HG02970 (cell line): ENCODE data around the gene JADE2.
"Not testable (repeated sequence)": the region's sequence is repeated elsewhere in the genome, so short reads cannot be mapped to it uniquely, and the experiment has no call there.

Source experiments
- ATAC-seq: cut with Tn5 transposase; IDR thresholded peaks from one replicate; pipeline ENCODE4 v1.9.1; 2021; ENCODE audit warnings: mild to moderate bottlenecking, moderate library complexity, moderate number of reproducible peaks; ENCODE audit not compliant: unreplicated experiment, low FRiP score

The JADE2 gene

DNA sequence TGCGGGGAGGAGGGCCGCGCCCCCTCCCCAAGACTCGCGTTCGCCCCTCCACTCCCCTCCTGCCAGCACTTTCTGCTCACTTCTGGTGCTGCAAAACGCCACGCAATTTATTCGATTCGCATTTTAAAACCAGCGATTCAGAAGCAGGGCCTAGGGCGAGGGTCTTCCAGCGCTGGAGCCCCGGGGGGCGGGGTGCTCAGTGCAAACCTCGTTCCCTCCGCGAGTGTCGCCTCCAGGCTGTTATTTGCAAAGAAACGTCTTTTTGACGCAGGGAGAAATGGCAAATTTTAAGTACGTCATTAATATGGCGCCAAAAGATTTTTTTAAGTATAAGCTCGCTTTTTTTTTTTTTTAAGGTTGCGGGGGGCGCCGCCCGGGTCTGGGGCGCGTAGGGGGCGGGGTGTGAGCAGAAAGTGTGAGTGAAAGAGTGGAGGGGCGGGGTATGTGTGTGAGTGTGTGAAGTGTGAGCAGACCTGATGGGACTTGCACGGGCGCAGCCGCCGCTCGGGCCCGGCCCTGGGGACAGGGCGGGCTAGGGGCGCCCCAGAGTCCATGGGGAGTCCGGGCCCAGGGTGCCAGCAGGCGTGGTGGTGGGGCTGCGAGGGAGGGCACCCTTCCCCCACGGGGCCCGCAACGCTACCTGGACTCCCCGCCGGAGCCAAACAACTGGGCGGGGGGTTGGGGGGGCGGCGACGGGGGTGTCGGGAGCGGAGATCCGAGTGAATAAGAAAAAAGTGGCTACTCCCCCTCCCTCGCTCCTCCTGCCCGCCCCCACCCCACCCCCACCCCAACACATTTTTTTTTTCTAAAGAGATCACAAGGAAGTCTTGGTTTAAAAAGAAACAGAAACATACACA lies at the start of gene JADE2:
JADE2 (plus strand) TSS at position 845 of the 857 bp plus-strand sequence. CDS start 10,188 bp downstream, outside the sequence.
- ATAC-seq: peak; percentile 35

DNA sequence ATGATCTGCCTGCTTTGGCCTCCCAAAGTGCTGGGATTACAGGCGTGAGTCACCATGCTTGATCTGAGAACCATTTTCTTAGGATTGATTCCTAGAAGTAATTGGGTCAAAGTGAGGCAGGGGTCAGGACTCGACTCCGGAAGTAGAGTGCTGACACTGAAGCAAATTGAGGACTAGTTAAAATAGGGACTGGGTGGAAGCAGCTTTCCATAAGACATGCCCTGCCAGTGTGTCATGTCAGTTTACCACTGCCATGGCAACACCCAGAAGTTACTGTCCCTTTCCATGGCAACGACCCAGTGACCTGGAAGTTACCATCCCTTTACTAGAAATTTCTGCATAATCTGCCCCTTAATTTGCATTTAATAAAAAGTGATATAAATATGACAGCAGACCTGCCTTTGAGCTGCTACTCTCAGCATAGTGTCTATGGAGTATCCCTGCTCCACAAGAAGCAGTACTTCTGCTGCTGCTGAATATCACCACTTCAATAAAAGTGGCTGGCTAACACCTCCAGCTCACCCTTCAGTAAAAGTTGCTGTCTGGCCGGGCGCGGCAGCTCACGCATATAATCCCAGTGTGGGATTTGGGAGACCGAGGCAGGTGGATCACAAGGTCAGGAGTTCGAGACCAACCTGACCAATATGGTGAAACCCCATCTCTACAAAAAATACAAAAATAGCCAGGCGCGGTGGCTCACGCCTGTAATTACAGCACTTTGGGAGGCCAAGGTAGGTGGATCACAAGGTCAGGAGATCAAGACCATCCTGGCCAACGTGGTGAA lies 47.8 kb upstream of the JADE2 start:
- no peak for ATAC-seq

DNA sequence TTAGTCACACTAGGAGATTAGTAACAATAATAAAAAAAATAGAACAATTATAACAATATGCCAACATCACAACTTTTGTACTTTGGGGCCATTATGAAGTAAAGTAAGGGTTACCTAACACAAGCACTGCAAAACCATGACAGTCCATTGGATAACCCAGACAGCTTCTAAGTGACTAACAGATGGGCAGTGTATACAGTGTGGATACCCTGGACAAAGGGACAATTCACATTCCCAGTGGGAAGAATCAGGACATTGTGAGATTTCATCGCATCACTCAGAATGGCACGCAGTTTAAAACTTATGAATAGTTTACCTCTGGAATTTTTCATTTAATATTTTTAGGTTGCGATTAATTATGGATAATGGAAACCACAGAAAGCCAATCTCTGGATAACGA lies 45.6 kb upstream of the JADE2 start:
- ATAC-seq: no peak

DNA sequence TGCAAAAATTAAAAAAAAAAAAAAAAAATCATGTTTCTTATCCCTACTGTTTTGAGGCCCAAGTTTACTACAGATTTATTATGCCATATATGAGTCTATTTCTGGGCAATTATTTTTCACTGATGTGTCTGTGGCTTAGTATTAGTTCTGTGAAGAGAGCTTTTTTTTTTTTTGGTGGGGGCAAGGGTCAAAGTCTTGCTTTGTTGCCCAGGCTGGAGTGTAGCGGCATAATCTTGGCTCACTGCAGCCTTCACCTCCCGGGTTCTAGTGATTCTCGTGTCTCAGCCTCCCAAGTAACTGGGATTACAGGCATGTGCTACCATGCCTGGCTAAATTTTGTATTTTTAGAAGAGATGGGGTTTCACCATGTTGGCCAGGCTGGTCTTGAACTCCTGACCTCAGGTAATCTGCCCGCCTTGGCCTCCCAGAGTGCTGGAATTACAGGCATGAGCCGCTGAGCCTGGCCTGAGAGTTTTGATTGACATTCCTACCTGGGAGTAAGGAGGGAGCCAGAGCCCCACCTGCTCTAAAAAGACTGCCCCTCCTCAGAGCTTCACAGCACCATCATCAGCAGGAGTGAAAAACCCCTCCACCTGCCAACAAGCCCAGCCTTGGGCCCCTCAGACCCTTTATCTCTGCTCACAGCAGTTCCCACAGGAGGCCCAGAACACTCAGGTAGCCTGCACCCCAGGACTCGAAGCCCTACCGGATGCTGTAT lies 36.1 kb upstream of the JADE2 start:
- no peak for ATAC-seq

DNA sequence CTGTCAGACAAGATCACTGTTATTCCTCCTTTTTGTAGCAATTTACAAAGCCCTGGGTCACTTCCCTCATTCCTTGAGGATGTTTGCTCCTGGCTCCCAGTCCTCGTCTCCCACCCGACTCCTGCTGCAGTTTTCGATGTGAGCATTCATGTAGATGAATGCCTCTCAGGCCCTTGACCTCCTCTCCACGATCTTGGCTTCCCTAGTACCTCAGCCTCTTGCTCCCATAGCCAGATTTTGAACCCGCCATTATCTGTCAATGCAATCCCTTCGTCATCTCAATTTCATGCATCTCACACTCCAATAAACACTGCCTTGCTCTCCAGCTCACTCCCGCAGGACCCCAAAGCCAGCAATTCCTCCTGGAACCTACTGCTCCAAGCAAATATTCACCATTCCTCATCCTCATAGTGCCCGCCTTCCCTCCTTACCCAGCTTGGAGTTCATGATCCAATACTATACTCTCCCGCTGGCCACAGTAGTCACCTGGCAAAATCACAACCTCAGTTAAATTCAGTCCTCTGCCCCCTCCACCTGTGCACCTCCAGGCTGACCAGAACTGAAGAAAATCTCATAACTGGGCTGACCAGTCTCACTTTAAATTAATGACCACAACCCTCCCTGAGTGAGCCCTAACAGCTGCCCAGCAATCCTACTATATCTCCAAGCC lies 35.1 kb upstream of the JADE2 start:
- no peak for ATAC-seq

DNA sequence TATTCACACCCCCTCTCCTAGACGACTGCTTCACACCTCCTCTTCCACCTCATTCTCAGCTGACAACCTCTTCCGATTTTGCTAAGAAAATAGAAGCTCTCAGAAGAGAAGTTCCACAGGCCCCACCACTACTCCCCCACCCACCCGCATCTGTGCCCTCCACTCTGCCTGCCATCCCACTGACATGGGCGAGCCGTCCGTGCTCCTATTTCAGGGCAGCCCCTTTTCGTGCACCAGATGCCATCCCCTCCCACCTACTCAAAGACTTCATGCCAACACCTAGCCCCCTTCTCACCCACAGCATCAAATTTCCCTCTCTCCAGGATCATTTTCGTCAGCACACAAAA lies 34.6 kb upstream of the JADE2 start:
- ATAC-seq: no peak

DNA sequence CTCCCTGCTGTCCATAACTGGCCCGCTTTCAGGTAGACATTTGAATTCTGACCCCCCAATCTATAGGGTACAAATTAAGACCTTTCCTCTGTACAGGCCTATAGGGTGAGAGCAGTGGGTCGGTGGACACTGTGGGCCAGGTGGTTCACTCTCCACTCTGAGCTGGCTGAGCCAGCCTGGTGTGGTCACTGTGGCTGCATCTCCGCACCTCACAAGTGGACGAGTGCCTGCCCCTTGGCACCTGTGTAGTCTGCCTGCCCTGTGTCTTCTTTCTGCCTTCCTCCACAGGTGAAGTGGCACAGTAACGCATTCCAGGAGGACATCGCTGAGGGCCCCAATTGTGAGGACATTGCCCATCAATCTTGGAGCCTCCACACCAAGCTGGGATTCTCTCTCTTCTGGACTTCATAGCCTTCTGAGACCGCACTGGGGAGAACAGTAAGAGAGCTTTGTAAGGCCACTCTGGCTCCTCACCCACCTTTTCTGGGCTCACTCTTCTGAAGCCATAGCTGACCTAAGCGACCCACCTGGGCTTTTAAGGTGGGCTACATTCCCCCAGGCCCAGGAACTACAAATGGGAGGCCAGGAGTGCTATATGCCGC lies 33.5 kb upstream of the JADE2 start:
- ATAC-seq: no peak

DNA sequence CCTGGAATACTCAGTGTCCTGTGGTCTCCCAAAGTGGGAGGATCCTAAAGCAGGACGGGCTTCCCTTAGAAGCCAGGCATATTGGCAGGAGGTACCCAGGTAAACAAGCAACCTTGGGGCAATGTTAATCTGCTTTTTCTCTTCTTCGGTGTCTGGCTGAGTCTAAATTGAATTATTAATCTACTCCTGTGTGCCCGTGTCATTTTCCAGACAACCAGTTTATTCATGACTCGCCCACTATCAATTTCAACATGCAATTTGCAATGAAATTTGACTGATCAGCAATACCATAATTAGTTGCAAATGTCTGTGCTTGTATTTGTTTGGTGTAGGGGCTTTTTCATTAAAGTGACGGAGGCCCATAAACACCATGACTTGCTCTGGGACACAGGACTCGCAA lies 32.9 kb upstream of the JADE2 start:
- no peak for ATAC-seq

DNA sequence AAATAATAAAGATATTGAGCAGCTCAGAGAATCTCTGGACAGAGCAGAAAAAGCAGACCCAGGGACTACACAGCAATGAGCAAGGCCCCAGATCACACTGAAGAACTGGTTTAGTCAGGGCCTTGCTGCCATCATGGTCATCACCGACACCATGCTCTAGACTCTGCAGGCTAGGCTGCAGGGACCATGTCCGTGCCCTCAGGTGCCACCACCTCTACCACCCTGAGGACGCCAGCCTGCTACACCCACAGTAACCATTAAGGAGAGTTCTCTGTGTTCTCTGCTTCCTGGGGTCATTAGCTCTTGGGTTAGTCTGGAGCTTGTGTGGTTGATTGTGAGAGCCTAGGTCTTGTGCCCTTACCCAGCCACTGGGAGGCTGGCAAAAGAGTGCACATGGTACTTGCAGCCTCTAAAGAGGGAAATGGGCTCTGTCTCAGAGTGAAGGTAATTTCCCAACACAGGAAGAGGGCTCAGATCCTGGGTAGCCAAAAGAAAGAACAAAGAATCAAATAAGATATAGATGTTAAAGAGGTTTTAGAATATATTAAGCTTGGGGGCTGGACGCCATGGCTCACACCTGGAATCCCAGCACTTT lies 31.9 kb upstream of the JADE2 start:
- no peak for ATAC-seq

DNA sequence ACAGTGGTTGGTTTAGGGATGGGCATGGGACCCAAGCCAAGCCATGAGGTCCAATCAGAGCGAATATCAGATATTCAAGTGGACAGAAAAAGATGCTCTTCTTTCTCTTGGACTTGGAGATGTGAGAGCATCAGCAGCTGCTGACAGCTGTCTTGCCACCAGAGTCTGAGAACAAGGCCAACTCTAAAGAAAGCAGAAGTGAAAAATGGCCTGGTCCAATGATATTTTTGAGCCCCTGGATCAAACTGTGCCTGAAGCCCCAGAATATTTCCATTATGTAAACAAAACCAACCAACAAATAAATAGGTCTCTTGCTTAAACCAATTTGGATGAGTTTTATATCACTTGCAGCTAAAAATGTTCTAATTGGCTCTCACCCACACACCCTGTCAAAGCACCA lies 30.7 kb upstream of the JADE2 start:
- no peak for ATAC-seq

DNA sequence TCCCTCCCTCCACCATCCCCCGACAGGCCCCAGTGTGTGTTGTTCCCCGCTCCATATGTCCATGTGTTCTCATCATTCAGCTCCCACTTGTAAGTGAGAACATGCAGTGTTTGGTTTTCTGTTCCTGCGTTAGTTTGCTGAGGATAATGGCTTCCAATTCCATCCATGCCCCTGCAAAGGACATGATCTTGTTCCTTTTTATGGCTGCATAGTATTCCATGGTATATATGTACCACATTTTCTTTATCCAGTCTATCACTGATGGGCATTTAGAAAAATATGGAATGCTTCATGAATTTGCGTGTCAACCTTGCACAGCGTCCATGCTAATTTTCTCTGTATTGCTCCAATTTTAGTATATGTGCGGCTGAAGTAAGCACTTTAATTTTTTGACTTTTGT lies 25.6 kb upstream of the JADE2 start:
- ATAC-seq: not testable (repeated sequence)

DNA sequence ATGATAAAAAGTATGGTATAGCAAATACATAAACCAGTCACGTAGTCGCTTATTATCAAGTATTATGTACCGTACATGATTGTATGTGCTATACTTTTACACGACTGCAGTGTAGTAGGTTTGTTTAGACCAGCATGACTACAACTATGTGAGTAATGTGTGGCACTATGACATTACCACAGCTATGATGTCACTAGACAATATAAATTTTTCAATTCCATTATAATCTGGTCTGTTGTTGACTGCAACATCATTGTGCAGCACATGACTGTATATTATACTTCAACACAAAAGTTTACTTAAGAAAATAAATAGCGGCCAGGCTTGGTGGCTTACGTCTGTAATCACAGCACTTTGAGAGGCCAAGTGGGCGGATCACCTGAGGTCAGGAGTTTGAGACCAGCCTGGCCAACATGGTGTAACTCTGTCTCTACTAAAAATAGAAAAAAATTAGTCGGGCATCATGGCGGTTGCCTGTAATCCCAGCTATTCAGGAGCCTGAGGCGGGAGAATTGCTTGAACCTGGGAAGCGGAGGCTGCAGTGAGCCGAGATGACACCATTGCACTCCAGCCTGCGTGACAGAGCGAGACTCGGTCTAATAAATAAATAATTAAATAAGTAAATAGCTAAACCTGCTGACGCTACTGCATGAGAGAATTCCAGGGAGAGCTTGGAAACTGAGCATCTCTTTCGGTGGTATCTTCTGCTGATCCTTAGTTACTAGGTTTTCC lies 24.6 kb upstream of the JADE2 start:
- no peak for ATAC-seq

DNA sequence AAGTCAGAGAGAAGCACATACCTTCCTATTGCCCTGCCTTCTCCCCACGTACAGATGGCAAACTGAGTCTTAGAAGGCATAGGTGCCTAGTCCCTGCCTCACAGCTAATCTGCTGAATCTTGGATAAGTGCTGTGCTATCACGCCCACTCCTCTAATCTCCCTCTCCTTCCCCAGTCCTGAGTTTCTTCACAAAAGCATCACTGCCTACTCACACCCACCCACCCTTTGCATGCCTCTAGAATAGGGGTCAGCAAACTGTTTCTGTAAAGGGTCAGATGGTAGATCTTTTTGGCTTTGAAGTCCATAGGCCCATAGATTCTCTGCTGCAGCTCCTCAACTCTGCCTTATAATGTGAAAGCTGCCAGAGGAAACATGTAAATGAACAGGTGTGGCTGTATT lies 23.2 kb upstream of the JADE2 start:
- no peak for ATAC-seq

DNA sequence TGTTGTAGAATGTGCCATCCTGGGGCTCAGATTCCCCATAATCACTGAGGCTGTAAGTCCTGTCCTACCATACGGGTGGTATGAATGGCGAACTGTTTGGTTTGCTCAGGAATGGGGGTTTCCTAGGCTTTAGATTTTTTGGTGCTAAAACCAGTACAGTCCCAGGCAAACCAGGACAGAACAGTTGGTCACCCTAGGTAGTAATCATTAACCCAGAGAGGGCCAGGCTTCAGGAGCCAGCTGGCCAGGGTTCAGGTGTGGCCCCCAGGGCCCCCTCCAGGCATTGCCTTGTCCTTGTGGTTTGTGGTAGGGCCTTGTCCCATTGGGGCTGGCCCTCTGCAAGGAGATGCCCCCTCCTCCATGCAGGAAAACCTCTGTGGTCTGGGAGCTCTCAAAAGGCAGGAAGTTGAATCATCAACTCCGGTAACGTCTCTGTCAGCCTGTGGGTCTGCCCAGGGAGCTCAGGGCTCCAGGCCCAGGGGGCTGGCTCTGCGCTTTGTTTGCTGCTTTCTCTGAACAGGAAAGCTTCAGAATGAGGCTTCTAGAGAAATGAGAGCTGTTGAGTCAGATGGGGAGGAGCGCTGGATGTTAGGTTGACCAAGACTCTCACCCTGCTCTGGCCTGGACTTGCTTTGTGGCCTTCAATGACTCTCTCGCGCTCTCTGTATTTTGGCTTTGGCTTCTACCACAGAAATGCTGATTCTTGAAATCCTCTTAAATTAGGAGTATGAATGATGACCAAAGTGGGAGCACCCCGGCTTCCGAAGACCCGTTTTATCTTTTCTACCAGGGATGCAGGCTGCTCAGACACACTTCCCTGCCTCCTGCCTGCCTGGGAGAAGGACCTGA lies 22.2 kb upstream of the JADE2 start:
- ATAC-seq: peak; percentile 67

DNA sequence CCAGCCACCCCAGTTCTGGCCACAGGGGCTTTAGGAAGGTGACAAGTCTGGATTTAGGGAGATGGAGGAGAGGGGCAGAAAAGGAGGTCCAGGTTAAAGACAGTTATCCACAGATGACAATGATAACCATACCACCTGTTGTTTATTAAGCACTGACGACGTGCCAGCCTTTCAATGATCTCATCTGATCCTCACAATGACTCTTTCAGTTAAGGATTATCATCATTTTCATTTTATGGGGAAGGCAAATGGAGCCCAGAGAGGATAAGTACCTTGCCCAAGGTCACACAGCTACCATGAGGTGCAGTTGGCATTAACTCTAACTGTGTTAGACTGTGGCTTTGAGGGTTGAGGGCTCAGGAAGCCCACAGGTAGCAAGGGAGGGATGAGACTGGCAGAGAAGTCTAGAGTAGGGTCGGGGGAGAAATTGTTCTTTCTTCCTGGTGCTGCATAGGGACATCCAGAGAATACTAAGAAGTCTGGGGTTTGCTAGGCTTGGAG lies 21.5 kb upstream of the JADE2 start:
- no peak for ATAC-seq

DNA sequence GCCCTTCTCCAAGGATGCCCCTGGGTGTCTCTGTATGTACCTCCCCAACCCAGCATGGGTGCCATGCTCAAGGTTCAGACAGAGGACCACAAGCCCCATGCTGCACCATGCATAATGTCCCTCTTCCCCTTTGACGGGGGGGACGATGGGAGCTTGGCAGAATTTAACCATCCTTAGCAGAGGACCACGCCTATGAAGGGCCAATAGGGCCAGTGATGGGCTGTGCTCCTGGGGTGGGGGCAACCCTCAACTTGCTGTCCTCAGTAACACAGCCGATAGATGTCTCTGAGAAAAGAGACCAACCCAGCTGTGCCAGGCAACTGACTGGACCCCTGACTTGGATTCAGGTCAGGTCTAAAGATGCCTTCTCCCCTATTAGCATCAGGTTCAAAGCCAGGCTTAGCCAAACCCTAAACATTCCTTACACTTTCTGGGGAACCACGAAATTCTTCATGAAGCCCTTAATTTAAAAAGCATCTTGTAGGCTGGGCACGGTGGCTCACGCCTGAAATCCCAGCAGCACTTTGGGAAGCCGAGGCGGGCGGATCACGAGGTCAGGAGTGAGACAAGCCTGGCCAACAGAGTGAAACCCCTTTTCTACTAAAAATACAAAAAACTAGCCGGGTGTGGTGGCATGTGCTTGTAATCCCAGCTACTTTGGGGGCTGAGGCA lies 20.7 kb upstream of the JADE2 start:
- ATAC-seq: no peak
